ENCODE data around the gene ITGB2. TPM values are rescaled to one million over a fixed set of nuclear protein-coding genes. Genes with fewer than 3 reads are reported as not detected.

ITGB2 gene
- total RNA-seq, 1 donor from 2014 or later, result 35.7 TPM

- DNase-seq (ENCODE audit: low spot score), result no peak
Observed at GRCh38 chr21:44897326-44898010, 23.2 kb downstream of the ITGB2 start.

- no peak for DNase-seq (ENCODE audit: low spot score)
Observed at GRCh38 chr21:44896561-44897286, 24.0 kb downstream of the ITGB2 start.

GRCh38 chr21:44895859-44896258 is 24.8 kb downstream of the ITGB2 start:
- no peak for DNase-seq (ENCODE audit: low spot score)

GRCh38 chr21:44894687-44895302 is 25.9 kb downstream of the ITGB2 start:
- no peak for DNase-seq (ENCODE audit: low spot score)

- no peak for DNase-seq (ENCODE audit: low spot score)
Observed at GRCh38 chr21:44893948-44894656, 26.6 kb downstream of the ITGB2 start.

- no peak for DNase-seq (ENCODE audit: low spot score)
Observed at GRCh38 chr21:44893278-44893556, 27.5 kb downstream of the ITGB2 start.

- DNase-seq (ENCODE audit: low spot score), result no peak
Observed at GRCh38 chr21:44892536-44893277, 28.0 kb downstream of the ITGB2 start.

- DNase-seq (ENCODE audit: low spot score), result no peak
Observed at GRCh38 chr21:44892095-44892494, 28.6 kb downstream of the ITGB2 start.

GRCh38 chr21:44891631-44892031 is 29.1 kb downstream of the ITGB2 start:
- no peak for DNase-seq (ENCODE audit: low spot score)

GRCh38 chr21:44890961-44891541 is 29.6 kb downstream of the ITGB2 start:
- no peak for DNase-seq (ENCODE audit: low spot score)

GRCh38 chr21:44890338-44890931 is 30.3 kb downstream of the ITGB2 start:
- no peak for DNase-seq (ENCODE audit: low spot score)

- no peak for DNase-seq (ENCODE audit: low spot score)
Observed at GRCh38 chr21:44889625-44890337, 30.9 kb downstream of the ITGB2 start.

- DNase-seq (ENCODE audit: low spot score), result no peak
Observed at GRCh38 chr21:44888581-44889550, 31.8 kb downstream of the ITGB2 start.

GRCh38 chr21:44887807-44888580 is 32.7 kb downstream of the ITGB2 start:
- DNase-seq (ENCODE audit: low spot score), result no peak

GRCh38 chr21:44887126-44887806 is 33.4 kb downstream of the ITGB2 start:
- DNase-seq (ENCODE audit: low spot score), result no peak

- no peak for DNase-seq (ENCODE audit: low spot score)
Observed at GRCh38 chr21:44886113-44887075, 34.3 kb downstream of the ITGB2 start.

- no peak for DNase-seq (ENCODE audit: low spot score)
Observed at GRCh38 chr21:44885615-44886014, 35.1 kb downstream of the ITGB2 start.

All from ureter (tissue), 1 donor.